Measurements from ENCODE around the gene EYS. TPM values are rescaled to one million over a fixed set of nuclear protein-coding genes. Genes with fewer than 3 reads are reported as not detected.

Gene EYS
- total and polyA plus RNA-seq, 9 of the 15 experiments (the other 6 are each of a cell fraction or from before 2014, with no cell fraction given) = 0.03 to 0.36 (median 0.10) TPM; not detected in 2

DNA sequence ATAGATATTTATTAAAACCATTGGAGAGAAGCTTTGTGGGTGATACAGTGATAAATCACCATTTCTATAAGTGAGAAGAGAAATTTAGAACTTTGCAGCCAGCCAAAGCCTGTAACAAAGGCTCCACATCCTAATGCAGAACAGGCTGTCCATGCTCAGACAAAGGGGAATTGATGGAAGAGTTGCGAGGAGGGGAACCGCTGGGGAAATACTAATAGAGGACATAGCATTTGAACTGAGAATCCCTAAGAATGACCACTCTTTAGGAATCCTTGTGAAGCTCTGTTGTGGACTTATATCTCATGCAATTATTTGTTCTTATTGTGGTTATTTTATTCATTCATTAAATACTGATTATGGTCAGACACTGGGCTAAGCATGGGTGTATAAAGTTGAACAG is 1903.7 kb downstream of the EYS start:
- Histone ChIP-seq H4K20me1 (replicated peaks; ENCODE audit: control insufficient read depth, insufficient read depth, low read length) (no peaks in the 10 kb centered on the region), H2AFZ (ENCODE audit: low read depth, low read length) (no peak overlapping the region), H3K9me1 (ENCODE audit: control insufficient read depth, insufficient read depth, low read length) (no peaks in the 10 kb centered on the region), H3K27me3 (ENCODE audit: control insufficient read depth in 2 of 2, insufficient read depth in 2 of 2, low read length in 2 of 2) (no peaks in the 10 kb centered on the region), H3K4me3 (no peak overlapping the region), H3K79me2 (ENCODE audit: control insufficient read depth, insufficient read depth, low read length) (no peaks in the 10 kb centered on the region), H3K4me1 (replicated peaks in 1 of 2; ENCODE audit: control insufficient read depth in 2 of 2, insufficient read depth in 2 of 2, low read length in 2 of 2) (no peaks in the 10 kb centered on the region), H3K27ac (ENCODE audit: extremely low read depth, low read depth, low read length) (no peak overlapping the region), H3K9ac (ENCODE audit: insufficient read depth in 1 of 2, low read depth in 2 of 2, low read length in 2 of 2) (no peak overlapping the region), H3K4me2 (ENCODE audit: insufficient read depth, low read length) (no peak overlapping the region), H3K9me3 (replicated peaks; ENCODE audit: control insufficient read depth, insufficient read depth, low read depth, low read length) (no peaks in the 10 kb centered on the region), H3K36me3 (ENCODE audit: control insufficient read depth, insufficient read depth, low read length) (no peaks in the 10 kb centered on the region)
- intact Hi-C loops (cut with micrococcal nuclease) (loop anchor here (10.0 kb wide), 1 partner anchor 449 kb away; no protein-coding TSS in a partner anchor), in situ Hi-C loops (cut with MboI) (no loop called here)
- ChIA-PET CTCF (ENCODE audit: low intra/inter-chr PET ratio) (no interaction called here), POLR2A (no interaction called here)
- BruUV-seq (replicated peaks) = no TSS peak
- FAIRE-seq (no peak), ATAC-seq (no peak), DNase-seq (ENCODE audit: extremely low read depth in 1 of 4, low spot score in 3 of 4) (no peak)
- 5% methylated on average over 2 of the region's 2 CpGs for WGBS (ENCODE audit: insufficient coverage, low coverage, missing lambda C conversion rate)
- TF ChIP-seq RBM39 (optimal IDR thresholded peaks at IDR 0.05; ENCODE audit: low read depth, low read length) = no peak
- no peak for TF ChIP-seq RB1 (IDR thresholded peaks at IDR 0.05; ENCODE audit: low read depth)
- no peak for TF ChIP-seq MCM3 (IDR thresholded peaks at IDR 0.05)
- no peak for TF ChIP-seq KDM2B (CRISPR knock-in tag; IDR thresholded peaks at IDR 0.05)
- TF ChIP-seq U2AF2 (optimal IDR thresholded peaks at IDR 0.05; ENCODE audit: low read depth, low read length) = no peak

DNA sequence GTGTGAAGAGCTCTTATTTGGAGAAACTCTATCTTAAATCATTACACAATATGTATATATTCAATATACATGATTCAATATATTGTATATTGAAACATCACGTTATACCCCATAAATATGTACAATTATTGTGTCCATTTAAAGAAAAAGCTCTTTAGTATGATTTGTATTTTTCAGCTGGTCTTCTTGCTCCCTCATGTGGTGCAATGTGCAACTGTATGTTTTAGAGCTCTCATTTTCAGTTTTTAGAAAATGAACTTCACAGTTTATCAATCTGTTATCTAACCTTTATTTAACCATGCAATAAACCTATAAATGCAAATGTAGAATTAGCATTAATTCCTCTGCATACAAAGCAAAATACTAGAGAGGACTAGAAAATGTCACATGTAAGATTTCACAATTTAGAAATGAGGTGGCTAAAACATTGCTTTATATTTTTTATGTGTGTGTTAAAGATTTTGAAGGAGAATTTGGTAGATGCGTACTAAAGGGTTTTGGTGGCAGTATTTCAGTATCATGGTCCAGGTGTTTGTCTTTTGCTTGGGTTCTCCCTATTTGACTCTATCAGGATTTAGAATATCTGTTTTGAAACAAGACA is 1904.3 kb downstream of the EYS start:
- Histone ChIP-seq H3K9ac (ENCODE audit: insufficient read depth in 1 of 2, low read depth in 2 of 2, low read length in 2 of 2) (no peak overlapping the region), H3K4me3 (no peak overlapping the region), H4K20me1 (replicated peaks; ENCODE audit: control insufficient read depth, insufficient read depth, low read length) (no peaks in the 10 kb centered on the region), H3K36me3 (ENCODE audit: control insufficient read depth, insufficient read depth, low read length) (no peaks in the 10 kb centered on the region), H3K9me1 (ENCODE audit: control insufficient read depth, insufficient read depth, low read length) (no peaks in the 10 kb centered on the region), H2AFZ (ENCODE audit: low read depth, low read length) (no peak overlapping the region), H3K27ac (ENCODE audit: extremely low read depth, low read depth, low read length) (no peak overlapping the region), H3K79me2 (ENCODE audit: control insufficient read depth, insufficient read depth, low read length) (no peaks in the 10 kb centered on the region), H3K4me2 (ENCODE audit: insufficient read depth, low read length) (no peak overlapping the region), H3K4me1 (replicated peaks in 1 of 2; ENCODE audit: control insufficient read depth in 2 of 2, insufficient read depth in 2 of 2, low read length in 2 of 2) (no peaks in the 10 kb centered on the region), H3K9me3 (replicated peaks; ENCODE audit: control insufficient read depth, insufficient read depth, low read depth, low read length) (no peaks in the 10 kb centered on the region), H3K27me3 (ENCODE audit: control insufficient read depth in 2 of 2, insufficient read depth in 2 of 2, low read length in 2 of 2) (no peaks in the 10 kb centered on the region)
- ATAC-seq (no peak), DNase-seq (ENCODE audit: extremely low read depth in 1 of 4, low spot score in 3 of 4) (peak in 3 of 4 experiments; percentile 2 to 12 (median 11)), FAIRE-seq (no peak)
- POLR2A ChIA-PET = no interaction called here
- CTCF ChIA-PET (ENCODE audit: low intra/inter-chr PET ratio) = no interaction called here
- intact Hi-C loops (cut with micrococcal nuclease) = loop anchor here (10.0 kb wide), 1 partner anchor 448 kb away; no protein-coding TSS in a partner anchor
- WGBS (ENCODE audit: insufficient coverage, low coverage, missing lambda C conversion rate) = 0% methylated on average over 2 of the region's 2 CpGs
- in situ Hi-C loops (cut with MboI) = no loop called here
- BruUV-seq (replicated peaks) = no TSS peak
- TF ChIP-seq, protein P1, sequence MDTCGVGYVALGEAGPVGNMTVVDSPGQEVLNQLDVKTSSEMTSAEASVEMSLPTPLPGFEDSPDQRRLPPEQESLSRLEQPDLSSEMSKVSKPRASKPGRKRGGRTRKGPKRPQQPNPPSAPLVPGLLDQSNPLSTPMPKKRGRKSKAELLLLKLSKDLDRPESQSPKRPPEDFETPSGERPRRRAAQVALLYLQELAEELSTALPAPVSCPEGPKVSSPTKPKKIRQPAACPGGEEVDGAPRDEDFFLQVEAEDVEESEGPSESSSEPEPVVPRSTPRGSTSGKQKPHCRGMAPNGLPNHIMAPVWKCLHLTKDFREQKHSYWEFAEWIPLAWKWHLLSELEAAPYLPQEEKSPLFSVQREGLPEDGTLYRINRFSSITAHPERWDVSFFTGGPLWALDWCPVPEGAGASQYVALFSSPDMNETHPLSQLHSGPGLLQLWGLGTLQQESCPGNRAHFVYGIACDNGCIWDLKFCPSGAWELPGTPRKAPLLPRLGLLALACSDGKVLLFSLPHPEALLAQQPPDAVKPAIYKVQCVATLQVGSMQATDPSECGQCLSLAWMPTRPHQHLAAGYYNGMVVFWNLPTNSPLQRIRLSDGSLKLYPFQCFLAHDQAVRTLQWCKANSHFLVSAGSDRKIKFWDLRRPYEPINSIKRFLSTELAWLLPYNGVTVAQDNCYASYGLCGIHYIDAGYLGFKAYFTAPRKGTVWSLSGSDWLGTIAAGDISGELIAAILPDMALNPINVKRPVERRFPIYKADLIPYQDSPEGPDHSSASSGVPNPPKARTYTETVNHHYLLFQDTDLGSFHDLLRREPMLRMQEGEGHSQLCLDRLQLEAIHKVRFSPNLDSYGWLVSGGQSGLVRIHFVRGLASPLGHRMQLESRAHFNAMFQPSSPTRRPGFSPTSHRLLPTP (IDR thresholded peaks at IDR 0.05; ENCODE audit: borderline replicate concordance, extremely low read depth, insufficient read length) = no peak
- no peak for TF ChIP-seq XRCC4 (IDR thresholded peaks at IDR 0.05; ENCODE audit: extremely low read depth, insufficient read depth, insufficient read length)
